Measurements from ENCODE around the gene P2RX5. TPM values are rescaled to one million over a fixed set of nuclear protein-coding genes. Genes with fewer than 3 reads are reported as not detected.

Gene P2RX5
- total RNA-seq, 1 experiment from 2014 or later = 8.8 TPM

DNA sequence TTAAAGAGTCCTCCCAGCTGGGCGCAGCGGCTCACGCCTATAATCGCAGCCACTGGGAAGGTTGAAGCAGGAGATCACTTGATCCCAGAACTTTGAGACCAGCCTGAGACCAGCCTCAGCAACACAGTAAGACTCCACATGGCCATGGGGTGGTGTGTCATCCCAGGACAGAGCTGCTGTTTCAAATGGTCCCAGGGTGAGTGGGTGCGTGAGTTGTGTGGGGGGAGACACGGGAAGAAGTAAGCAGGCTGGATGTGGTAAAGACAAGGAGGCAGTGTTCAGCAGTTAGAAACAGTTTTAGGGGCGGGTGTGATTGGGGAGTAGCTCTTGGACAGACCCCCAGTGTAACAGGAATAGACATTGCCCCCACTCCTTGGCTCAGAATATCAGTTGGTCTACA, 63.7 kb downstream of the P2RX5 start (continued):
- TF ChIP-seq, protein P1, sequence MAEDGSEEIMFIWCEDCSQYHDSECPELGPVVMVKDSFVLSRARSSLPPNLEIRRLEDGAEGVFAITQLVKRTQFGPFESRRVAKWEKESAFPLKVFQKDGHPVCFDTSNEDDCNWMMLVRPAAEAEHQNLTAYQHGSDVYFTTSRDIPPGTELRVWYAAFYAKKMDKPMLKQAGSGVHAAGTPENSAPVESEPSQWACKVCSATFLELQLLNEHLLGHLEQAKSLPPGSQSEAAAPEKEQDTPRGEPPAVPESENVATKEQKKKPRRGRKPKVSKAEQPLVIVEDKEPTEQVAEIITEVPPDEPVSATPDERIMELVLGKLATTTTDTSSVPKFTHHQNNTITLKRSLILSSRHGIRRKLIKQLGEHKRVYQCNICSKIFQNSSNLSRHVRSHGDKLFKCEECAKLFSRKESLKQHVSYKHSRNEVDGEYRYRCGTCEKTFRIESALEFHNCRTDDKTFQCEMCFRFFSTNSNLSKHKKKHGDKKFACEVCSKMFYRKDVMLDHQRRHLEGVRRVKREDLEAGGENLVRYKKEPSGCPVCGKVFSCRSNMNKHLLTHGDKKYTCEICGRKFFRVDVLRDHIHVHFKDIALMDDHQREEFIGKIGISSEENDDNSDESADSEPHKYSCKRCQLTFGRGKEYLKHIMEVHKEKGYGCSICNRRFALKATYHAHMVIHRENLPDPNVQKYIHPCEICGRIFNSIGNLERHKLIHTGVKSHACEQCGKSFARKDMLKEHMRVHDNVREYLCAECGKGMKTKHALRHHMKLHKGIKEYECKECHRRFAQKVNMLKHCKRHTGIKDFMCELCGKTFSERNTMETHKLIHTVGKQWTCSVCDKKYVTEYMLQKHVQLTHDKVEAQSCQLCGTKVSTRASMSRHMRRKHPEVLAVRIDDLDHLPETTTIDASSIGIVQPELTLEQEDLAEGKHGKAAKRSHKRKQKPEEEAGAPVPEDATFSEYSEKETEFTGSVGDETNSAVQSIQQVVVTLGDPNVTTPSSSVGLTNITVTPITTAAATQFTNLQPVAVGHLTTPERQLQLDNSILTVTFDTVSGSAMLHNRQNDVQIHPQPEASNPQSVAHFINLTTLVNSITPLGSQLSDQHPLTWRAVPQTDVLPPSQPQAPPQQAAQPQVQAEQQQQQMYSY (CRISPR knock-in tag; IDR thresholded peaks at IDR 0.05) = no peak
- TF ChIP-seq RELA (CRISPR knock-in tag; IDR thresholded peaks at IDR 0.05; ENCODE audit: borderline replicate concordance) = no peak
- TF ChIP-seq, protein P2, sequence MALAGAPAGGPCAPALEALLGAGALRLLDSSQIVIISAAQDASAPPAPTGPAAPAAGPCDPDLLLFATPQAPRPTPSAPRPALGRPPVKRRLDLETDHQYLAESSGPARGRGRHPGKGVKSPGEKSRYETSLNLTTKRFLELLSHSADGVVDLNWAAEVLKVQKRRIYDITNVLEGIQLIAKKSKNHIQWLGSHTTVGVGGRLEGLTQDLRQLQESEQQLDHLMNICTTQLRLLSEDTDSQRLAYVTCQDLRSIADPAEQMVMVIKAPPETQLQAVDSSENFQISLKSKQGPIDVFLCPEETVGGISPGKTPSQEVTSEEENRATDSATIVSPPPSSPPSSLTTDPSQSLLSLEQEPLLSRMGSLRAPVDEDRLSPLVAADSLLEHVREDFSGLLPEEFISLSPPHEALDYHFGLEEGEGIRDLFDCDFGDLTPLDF (CRISPR knock-in tag; IDR thresholded peaks at IDR 0.05) = no peak
- TF ChIP-seq, protein P3, sequence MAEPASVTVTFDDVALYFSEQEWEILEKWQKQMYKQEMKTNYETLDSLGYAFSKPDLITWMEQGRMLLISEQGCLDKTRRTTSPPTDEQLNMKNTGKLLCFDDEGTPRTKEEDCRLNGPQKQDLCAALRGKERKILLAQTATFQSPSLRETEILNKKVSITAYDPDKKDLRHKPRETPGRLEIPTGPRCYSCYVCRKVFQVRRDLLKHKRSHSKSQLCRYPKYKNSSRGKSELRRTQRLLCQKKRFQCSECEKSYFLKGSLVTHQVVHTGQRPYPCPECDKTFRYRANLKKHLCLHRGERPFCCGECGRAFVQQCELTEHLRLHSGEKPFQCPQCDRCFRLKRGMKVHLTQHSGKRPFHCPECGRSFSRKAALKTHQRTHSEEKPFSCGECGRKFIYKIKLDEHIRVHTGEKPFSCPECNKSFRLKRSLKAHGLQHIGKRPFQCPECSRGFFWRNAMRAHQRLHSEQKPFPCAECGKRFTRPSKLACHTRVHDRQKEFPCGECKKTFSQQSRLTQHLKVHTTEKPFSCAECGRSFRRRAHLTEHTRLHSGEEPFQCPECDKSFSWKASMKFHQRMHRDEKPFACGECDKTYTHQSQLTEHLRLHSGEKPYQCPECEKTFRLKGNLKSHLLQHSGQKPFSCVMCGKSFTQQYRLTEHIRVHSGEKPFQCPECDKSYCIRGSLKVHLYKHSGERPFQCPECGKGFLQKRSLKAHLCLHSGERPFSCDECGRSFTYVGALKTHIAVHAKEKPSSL (CRISPR knock-in tag; conservative IDR thresholded peaks at IDR 0.05) = no peak

DNA sequence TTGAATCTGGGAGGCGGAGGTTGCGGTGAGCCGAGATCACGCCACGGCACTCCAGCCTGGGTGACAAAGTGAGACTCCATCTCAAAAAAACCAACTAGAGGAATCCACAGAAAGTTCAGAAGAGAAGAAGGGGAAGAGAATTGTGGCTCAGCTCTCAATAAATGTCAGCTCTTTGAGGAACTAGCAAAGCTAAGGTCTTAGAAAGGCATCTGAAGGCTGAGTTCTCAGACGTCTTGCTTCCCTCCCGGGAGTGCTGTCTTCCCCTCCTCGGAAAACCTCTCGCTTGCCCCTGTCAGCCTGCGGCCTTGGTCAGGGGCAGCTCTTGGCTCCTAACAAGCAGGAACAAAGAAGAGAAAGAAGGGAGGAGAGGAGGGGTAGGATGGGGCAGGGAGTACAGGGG, 65.2 kb downstream of the P2RX5 start:
- DNase-seq (ENCODE audit: low spot score) (no peak), ATAC-seq (no peak)
- H3K27me3 Mint-ChIP-seq (ENCODE audit: low read depth) = no peaks in the 10 kb centered on the region
- H3K4me1 Mint-ChIP-seq = peaks cover 7% of the 10 kb centered on the region
- ChIA-PET CTCF (interaction anchor here (0.9 to 1.1 kb wide), 2 partner anchors 52 to 213 kb away, joined by 4 to 6 read pairs; no protein-coding TSS in a partner anchor), POLR2A (no interaction called here)
- no peak overlapping the region for H3K4me3 Mint-ChIP-seq
- H3K27ac Mint-ChIP-seq = no peak overlapping the region; the same call in 1 of the 2 replicates
- peaks cover 39% of the 10 kb centered on the region for H3K36me3 Mint-ChIP-seq
- TF ChIP-seq, protein P4, sequence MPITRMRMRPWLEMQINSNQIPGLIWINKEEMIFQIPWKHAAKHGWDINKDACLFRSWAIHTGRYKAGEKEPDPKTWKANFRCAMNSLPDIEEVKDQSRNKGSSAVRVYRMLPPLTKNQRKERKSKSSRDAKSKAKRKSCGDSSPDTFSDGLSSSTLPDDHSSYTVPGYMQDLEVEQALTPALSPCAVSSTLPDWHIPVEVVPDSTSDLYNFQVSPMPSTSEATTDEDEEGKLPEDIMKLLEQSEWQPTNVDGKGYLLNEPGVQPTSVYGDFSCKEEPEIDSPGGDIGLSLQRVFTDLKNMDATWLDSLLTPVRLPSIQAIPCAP (CRISPR knock-in tag; IDR thresholded peaks at IDR 0.05) = no peak
- no peak for TF ChIP-seq MXD4 (CRISPR knock-in tag; IDR thresholded peaks at IDR 0.05; ENCODE audit: borderline replicate concordance)
- TF ChIP-seq, protein P5, sequence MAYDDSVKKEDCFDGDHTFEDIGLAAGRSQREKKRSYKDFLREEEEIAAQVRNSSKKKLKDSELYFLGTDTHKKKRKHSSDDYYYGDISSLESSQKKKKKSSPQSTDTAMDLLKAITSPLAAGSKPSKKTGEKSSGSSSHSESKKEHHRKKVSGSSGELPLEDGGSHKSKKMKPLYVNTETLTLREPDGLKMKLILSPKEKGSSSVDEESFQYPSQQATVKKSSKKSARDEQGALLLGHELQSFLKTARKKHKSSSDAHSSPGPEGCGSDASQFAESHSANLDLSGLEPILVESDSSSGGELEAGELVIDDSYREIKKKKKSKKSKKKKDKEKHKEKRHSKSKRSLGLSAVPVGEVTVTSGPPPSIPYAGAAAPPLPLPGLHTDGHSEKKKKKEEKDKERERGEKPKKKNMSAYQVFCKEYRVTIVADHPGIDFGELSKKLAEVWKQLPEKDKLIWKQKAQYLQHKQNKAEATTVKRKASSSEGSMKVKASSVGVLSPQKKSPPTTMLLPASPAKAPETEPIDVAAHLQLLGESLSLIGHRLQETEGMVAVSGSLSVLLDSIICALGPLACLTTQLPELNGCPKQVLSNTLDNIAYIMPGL (CRISPR knock-in tag; IDR thresholded peaks at IDR 0.05) = no peak
- no peak for TF ChIP-seq ESRRA (CRISPR knock-in tag; IDR thresholded peaks at IDR 0.05; ENCODE audit: borderline replicate concordance)
- TF ChIP-seq, protein P1 (CRISPR knock-in tag; IDR thresholded peaks at IDR 0.05) = no peak
- no peak for TF ChIP-seq ZBTB21 (CRISPR knock-in tag; IDR thresholded peaks at IDR 0.05; ENCODE audit: borderline replicate concordance)
- no peaks in the 10 kb centered on the region for H3K9me3 Mint-ChIP-seq

Measured in WTC11 (cell line).